ENCODE results near the gene SHMT2. TPM values are rescaled to one million over a fixed set of nuclear protein-coding genes. Genes with fewer than 3 reads are reported as not detected.

The SHMT2 gene
- total and polyA plus RNA-seq, 12 donors, result 14.3 to 49.8 (median 27.1) TPM

GRCh38 chr12:57240066-57240921, 10.8 kb downstream of the SHMT2 start:
- no peaks in the 10 kb centered on the region for H3K9me3 ChIP-seq
- intact Hi-C loops (cut with DNase I), result loop anchor here in 3 of 10 donors (2.0 to 5.0 kb wide), 3 partner anchors 27 to 113 kb away; partner anchors contain the start of gene LRP1 (in 1 of the 3)
- ATAC-seq, result peak in 5 of 8 donors; percentile 5 to 28 (median 8)
- no peaks in the 10 kb centered on the region for H3K36me3 ChIP-seq
- DNase-seq, result no peak
- H3K4me3 ChIP-seq, result peak overlapping the region; percentile 30 to 61 (median 54)
- H3K27ac ChIP-seq, result peak overlapping the region in 6 of 10 donors; percentile 15 to 49 (median 37)
- H3K4me1 ChIP-seq, result peaks cover 39 to 85% (median 67%) of the 10 kb centered on the region in 9 donors
- H3K27me3 ChIP-seq, result peaks cover 5 to 92% (median 61%) of the 10 kb centered on the region in 7 donors
- 1% methylated on average over 70 to 72 of the region's 72 CpGs for WGBS, 2 donors
- no peak for TF ChIP-seq CTCF (IDR thresholded peaks at IDR 0.05)

GRCh38 chr12:57240926-57241401, 11.5 kb downstream of the SHMT2 start:
- no peak for TF ChIP-seq CTCF (IDR thresholded peaks at IDR 0.05)
- no peak for ATAC-seq
- Histone ChIP-seq H3K9me3 (no peaks in the 10 kb centered on the region), H3K27ac (no peak overlapping the region), H3K4me1 (peaks cover 35 to 78% (median 64%) of the 10 kb centered on the region in 9 donors), H3K27me3 (peaks cover 5 to 85% (median 61%) of the 10 kb centered on the region in 7 donors), H3K4me3 (peak overlapping the region in 8 of 10 donors; percentile 42 to 61 (median 55)), H3K36me3 (no peaks in the 10 kb centered on the region)
- intact Hi-C loops (cut with DNase I), result loop anchor here in 3 of 10 donors (2.0 to 5.0 kb wide), 3 partner anchors 28 to 114 kb away; partner anchors contain the start of gene LRP1 (in 1 of the 3)
- 18 to 28% methylated on average over 18 to 19 of the region's 19 CpGs for WGBS, 2 donors
- DNase-seq, result no peak

GRCh38 chr12:57241402-57242310, 12.1 kb downstream of the SHMT2 start:
- intact Hi-C loops (cut with DNase I), result loop anchor here in 3 of 10 donors (2.0 to 5.0 kb wide), 3 partner anchors 29 to 114 kb away; partner anchors contain the start of gene LRP1 (in 1 of the 3)
- peaks cover 5 to 78% (median 56%) of the 10 kb centered on the region in 7 donors for H3K27me3 ChIP-seq
- no peak for ATAC-seq
- no peak overlapping the region for H3K4me3 ChIP-seq
- WGBS, 2 donors, result 10 to 24% methylated on average over 48 of the region's 48 CpGs
- H3K9me3 ChIP-seq, result no peaks in the 10 kb centered on the region
- peaks cover 0 to 2% (median 0%) of the 10 kb centered on the region in 9 donors for H3K36me3 ChIP-seq
- TF ChIP-seq CTCF (IDR thresholded peaks at IDR 0.05), result no peak
- no peak for DNase-seq
- H3K4me1 ChIP-seq, result peaks cover 35 to 71% (median 64%) of the 10 kb centered on the region in 9 donors
- no peak overlapping the region for H3K27ac ChIP-seq

Data from heart right ventricle (tissue), 16 donors.